Measurements from ENCODE around the gene GALNT14.
"Not testable (repeated sequence)": the region's sequence is repeated elsewhere in the genome, so short reads cannot be mapped to it uniquely, and the experiment has no call there.

GALNT14 gene

GRCh38 chr2:31138037-31138962 is at the start of gene GALNT14:
Gene GALNT14, minus strand, starts transcription at chr2:31138440. Its CDS starts 354 bp downstream, at chr2:31138086.
- no peak for DNase-seq

GRCh38 chr2:31187166-31187565 is 48.9 kb upstream of the GALNT14 start:
- DNase-seq: no peak

GRCh38 chr2:31183973-31184372 is 45.7 kb upstream of the GALNT14 start:
- DNase-seq: not testable (repeated sequence)

GRCh38 chr2:31176742-31177141 is 38.5 kb upstream of the GALNT14 start:
- DNase-seq: no peak

- no peak for DNase-seq
Observed at GRCh38 chr2:31171142-31171541, 32.9 kb upstream of the GALNT14 start.

GRCh38 chr2:31170071-31170698 is 31.9 kb upstream of the GALNT14 start:
- DNase-seq: peak; percentile 28

- no peak for DNase-seq
Observed at GRCh38 chr2:31168291-31168690, 30.1 kb upstream of the GALNT14 start.

GRCh38 chr2:31166925-31167324 is 28.7 kb upstream of the GALNT14 start:
- DNase-seq: no peak

- no peak for DNase-seq
Observed at GRCh38 chr2:31163011-31163539, 24.8 kb upstream of the GALNT14 start.

GRCh38 chr2:31161637-31162036 is 23.4 kb upstream of the GALNT14 start:
- DNase-seq: no peak

- DNase-seq: no peak
Observed at GRCh38 chr2:31151501-31151900, 13.3 kb upstream of the GALNT14 start.

- no peak for DNase-seq
Observed at GRCh38 chr2:31150120-31150670, 12.0 kb upstream of the GALNT14 start.

- DNase-seq: no peak
Observed at GRCh38 chr2:31148514-31148913, 10.3 kb upstream of the GALNT14 start.

GRCh38 chr2:31147645-31148044 is 9.4 kb upstream of the GALNT14 start:
- no peak for DNase-seq

GRCh38 chr2:31142110-31142509 is 3.9 kb upstream of the GALNT14 start:
- DNase-seq: no peak

- no peak for DNase-seq
Observed at GRCh38 chr2:31141443-31142085, 3.3 kb upstream of the GALNT14 start.

GRCh38 chr2:31140151-31140550 is 1.9 kb upstream of the GALNT14 start:
- DNase-seq: peak; percentile 36

- no peak for DNase-seq
Observed at GRCh38 chr2:31139671-31140070, 1.4 kb upstream of the GALNT14 start.

- DNase-seq: no peak
Observed at GRCh38 chr2:31137211-31138036, 816 bp downstream of the GALNT14 start.

GRCh38 chr2:31136732-31137131 is 1.5 kb downstream of the GALNT14 start:
- no peak for DNase-seq

- no peak for DNase-seq
Observed at GRCh38 chr2:31136000-31136399, 2.2 kb downstream of the GALNT14 start.

GRCh38 chr2:31134480-31134879 is 3.8 kb downstream of the GALNT14 start:
- no peak for DNase-seq

All from NCI-H446 treated with DMSO at 0.1 percent for 48 hours (cell line).